GM19438 (cell line): ENCODE measurements around the gene TSPAN3.

ENCODE experiments used
- ATAC-seq: cut with Tn5 transposase; IDR thresholded peaks from one replicate; pipeline ENCODE4 v1.9.1; 2021; ENCODE audit warnings: low read depth; ENCODE audit not compliant: unreplicated experiment

The TSPAN3 gene

DNA sequence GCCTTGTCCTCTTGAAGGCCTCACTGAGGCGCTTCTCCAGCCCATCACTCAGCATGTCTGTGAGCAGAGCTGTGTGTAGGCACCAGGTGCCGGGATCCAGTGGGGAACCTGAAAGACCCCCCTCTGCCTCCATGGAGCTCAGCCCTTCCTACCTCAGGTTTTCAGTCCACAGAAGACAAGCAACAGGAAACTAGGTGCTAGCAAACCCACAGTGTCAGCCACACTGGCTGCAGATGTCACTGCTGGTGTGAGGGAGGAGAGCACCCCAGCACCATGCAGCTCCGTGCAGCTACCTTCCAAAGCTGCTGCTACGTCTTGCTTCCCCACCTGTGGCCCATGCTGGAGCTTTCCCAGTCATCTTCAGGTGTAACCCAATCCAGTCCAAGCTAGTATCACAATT lies 58.0 kb downstream of the TSPAN3 start:
- ATAC-seq: no peak

DNA sequence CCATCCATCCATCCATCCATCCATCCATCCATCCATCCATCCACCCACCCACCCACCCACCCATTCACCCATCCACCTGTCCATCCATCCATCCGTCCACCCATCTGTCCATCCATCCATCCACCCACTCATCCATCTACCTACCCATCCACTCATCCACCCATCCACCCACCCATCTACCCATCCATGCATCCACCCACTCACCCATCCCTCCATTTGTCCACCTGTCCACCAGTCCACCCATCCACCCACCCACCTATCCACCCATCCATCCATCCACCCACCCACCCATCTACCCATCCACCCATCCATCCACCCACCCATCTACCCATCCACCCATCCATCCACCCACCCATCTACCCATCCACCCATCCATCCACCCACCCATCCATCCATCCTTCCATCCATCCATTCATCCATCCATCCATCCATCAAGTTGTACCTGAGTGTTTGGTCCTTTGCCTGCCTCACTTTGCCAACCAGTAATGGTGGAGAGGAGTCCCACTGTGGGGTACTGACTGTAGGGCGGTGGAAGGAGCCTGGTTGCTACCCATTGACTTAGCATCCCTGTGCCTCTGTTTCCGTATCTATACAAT lies 58.7 kb downstream of the TSPAN3 start:
- no peak for ATAC-seq

DNA sequence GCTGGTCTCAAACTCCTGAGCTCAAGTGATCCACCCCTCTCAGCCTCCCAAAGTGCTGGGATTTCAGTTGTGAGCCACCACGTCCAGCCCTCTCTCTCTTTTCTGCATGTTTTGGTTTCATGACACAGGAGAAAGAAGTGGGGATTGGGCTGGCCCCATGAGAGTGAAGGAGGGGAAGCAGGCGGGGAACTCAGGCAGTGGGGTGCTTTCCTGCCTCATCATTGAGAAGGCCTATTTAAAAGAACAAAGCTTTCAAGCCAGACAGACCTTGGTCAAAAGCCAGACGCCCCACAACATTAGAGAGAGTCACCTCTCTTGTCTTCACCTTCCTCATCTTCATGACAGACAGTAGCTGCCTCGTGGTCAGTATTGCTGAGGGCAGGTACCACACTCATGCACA lies 60.1 kb downstream of the TSPAN3 start:
- ATAC-seq: no peak

DNA sequence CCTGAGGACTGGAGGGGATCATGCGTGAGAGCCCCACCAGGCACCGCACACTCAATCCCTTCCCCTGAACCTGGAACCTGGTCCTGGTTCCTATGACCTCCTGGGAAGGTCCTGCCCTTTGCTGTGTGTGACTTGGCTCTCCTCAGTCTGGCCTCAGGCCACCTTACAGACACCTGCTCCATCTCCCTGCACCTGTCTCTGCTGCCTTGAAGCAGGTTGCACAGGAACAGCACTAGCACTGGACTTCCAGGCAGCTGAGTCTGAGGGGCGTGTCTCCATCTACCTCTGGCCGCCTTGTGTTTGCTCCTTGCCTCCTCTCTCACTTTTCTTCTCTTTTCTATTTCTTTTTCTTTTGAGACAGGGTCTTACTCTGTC lies 60.6 kb downstream of the TSPAN3 start:
- ATAC-seq: no peak

DNA sequence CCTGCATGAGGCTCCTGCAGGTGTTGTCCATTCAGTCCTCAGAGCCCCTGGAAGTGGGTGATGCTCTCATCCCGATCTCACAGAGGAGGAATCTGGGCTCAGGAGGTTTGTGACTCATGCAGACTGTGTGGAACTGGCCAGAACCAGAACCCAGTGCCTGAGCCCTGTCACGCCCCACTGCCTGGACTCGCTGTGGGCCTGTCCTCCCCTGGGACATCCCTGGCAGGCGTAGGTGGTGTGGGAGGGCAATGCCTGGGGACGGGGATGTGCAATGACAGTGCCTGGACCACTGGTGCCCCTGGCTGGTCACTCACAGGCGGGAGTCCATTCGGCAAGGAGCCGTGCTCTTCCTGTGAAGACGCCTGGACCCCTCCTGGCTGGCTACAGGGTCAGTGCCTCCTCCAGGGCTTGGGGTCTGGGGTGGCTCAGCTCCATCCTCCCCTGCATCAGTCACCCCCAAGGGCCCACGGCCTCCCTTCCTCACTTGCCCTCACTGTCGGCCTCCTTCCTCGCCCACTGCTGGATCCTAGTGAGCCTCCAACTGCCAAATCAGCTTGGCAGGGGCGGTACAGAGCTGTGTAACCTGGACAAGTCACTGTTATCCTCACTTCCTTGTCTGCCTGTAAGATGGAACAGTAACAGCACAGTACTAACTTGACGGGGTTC lies 61.1 kb downstream of the TSPAN3 start:
- no peak for ATAC-seq

DNA sequence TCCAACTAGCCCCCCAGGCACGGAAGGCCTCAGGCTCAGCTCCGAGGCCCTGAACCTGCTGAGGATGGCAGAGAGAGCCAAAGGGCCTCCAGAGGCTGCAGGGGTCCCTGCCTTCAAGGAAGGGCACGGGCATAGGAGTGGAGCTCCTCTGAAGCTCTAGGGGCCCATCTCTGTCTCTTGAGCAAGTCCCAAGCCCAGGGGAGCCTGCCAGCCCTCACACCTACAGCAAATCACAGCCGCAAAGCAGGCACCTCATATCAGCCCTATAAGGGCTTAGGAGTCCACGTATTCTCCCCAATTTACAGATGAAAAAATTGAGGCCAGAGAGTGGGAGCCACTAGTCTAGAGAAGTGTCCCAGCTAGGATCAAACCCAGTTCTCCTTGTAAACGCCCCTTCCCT lies 61.7 kb downstream of the TSPAN3 start:
- ATAC-seq: no peak

DNA sequence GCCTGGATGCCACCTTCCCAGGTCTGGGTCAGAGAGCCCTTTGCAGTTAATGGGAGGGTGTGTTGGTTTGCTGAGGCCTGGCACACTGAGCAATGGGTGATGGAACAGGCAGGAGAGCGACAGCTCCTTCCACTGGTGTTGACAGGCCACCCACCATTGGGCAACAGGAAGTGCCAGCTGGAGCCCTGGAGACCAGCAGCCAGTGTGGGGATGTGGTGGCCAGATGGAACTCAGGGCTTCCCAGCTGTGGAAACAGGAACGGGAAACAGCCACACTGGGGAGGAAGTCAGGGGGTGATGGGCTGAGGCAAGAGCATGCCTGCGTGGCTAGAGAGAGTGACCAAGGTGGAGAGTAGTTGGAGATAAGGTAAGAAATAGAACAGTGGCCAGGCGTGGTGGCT lies 66.7 kb downstream of the TSPAN3 start:
- ATAC-seq: no peak

DNA sequence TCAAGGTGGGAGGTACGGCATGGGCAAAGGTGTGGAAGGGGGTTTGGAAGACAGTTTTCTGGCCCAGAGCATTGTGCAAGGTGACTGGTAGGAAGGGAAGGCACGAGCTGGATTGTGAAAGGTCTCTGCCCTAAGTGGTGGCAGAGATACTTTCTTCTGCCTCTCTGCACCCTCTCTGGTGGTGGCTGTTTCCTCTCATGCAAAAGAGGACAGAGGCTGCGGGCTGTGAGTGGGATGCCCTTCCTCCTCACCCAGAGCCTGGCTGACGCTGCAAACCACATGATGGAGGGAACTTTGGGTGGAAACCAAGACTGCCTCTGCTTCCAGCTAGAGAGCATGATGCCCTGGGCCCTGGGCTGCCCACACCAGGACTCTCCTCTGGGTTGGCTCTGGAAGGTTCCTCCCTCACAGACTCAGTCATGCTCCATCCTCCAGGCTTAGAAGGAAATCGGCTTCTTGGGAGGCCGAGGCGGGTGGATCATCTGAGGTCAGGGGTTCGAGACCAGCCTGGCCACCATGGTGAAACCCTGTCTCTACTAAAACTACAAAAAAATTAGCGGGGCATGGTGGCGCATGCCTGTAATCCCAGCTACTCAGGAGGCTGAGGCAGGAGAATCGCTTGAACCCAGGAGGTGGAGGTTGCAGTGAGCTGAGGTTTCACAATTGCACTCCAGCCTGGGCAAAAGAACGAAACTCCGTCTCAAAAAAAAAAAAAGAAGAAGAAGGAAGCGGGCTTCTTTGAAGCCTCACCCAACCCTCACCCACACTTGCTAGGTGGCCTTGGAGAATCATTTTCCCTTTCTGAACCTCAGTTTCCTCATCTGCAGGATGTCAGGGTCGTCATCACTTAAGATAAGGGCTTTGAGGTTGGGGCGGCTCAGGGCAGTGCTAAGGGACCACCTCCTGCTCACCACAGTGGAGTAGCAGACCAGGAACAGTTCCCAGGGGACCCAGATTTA lies 67.7 kb downstream of the TSPAN3 start:
- ATAC-seq: peak; percentile 75

DNA sequence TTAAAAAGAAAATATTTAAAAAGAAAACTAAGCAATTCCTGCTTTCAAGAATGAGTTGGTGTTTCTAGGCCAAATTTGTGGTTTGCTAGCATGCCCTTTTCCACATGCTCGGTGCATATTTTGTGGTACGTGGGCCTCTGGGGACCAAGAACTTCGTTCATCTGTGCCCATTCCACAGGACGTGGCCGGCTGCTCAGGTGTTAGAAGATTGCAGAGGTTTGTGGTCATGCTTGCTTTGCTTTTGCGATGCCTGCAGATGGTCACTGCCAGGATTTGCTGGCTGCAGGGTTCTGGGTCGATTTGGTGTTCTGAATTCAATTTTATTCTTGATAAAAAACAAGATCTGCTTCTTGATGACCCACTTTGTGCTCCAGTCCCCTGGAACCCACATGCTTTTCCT lies 68.5 kb downstream of the TSPAN3 start:
- no peak for ATAC-seq

DNA sequence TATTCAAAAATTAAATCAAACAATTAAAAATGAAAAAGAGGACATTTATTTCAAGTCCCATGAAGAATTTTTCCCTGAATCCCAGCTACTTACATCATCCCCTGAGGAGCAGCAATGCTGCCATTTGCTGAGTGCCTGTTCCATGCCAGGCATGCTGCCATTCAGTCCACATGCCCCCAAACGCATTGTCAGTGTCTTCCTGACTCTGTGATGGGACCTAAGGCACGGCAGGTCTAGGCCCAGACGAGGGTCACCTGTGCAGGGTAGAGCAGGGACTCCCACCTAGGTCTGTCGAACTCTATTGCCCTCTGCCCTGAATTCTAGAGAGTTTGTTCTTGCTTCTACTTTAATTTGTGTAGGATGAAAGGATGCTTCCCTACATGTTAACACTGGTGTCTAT lies 68.9 kb downstream of the TSPAN3 start:
- no peak for ATAC-seq

DNA sequence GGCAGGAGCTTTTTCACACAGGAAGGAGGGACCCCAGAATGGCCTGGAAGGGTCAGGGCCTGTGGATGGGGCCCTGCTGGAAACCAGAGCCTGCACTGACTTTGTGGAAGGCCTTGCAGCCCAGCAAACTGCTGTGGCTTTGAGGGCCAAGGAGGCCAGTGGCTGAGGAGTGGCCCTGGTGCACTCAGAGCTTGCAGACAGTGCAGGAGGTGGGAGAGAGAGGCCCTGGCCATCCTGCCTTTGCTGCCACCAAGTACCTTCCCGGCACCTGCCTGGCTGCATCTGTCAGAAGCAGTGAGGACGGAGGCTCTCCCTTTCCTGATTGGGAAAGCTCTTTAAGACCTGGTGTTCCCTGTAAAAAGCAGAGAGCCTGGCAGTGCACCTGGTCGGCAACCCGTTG lies 69.6 kb downstream of the TSPAN3 start:
- no peak for ATAC-seq

DNA sequence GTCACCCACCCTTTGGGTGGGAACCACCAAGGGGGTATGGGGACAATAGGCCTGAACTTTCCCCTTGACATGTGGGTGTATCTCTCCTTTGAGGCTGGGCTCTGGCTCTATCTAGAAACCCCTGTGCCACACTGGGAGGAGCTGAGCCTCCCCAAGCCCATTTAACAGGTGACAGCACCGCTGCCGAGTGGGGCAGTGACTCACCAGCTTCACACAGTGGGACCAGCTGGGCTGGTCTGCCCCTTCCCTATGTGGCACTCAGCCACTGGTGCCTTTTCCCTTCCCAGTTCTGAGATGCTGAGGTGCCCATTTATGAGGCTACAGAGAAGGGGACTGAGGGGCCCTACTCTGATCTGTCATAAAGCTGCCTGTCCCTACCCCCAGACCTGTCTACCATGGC lies 70.9 kb downstream of the TSPAN3 start:
- ATAC-seq: no peak

DNA sequence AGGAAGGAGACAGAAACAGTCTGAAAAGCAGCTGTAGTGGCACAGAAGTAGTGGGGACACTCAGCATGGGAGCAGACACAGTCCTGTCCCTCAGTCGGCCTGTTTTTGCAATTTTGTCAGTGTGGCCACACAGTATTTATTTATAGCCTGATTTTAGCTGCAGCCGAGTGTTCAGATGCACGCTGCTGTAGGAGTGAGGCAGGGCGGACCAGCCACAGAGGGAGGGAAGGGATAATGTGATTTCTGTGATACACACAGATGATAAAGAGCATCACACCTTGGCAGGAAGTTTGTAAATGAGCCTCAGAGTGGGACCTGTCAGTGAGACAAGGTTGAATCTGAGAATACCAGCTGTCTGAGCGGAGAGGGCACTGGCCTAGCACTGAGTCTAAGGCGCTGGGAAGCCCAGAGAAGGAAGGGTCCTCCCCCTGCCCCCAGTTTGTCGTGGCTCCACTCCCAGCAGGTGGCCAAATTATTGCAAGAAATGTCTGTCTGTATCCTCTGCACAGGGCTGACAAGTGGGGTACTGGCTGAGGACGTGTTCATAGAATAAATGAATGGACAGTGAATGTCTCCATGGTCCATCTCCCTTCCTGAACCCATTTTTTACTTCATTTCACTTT lies 72.1 kb downstream of the TSPAN3 start:
- ATAC-seq: no peak

DNA sequence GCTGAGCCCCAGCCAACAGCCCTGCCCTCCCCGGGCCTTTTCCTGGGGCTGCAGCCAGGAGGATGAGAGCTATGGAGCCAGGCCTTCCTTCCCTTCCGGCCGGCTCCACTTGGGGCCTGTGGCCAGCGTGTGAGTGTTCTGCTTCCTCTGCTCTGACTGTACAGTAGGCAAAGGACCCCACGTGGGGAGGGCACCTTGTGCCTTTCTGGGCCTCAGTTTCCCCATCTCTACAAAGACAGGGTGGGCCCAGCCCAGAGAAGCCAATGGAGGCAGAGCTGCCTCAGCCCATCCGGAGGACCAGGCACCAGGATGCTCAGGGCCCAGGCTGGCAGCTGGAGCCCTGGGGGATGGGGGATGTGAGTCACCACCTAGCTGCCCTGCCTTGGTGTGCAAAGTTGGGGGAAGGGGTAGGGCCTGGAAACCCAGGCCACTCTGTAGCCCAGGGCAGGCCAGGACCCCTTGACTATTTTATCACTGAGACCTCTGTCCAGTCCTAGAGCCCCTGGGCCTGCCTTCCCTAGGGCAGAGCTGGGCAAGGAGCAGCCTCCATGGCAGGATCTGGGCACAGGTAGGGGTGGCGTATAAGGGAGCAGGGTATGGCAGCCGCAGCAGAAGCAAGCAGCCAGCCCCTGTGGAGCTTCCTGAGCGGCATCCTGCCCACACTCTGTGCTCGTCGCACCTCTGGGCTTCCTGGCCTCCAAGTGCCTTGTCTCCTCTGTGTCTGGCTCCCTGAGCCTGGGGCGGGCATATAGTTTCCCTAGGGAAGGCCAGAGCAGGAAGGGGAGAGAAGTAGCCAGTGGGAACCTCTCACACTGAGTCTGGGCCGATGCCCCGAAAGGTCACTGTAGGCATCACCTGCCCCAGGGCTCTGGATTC lies 74.1 kb downstream of the TSPAN3 start:
- no peak for ATAC-seq

DNA sequence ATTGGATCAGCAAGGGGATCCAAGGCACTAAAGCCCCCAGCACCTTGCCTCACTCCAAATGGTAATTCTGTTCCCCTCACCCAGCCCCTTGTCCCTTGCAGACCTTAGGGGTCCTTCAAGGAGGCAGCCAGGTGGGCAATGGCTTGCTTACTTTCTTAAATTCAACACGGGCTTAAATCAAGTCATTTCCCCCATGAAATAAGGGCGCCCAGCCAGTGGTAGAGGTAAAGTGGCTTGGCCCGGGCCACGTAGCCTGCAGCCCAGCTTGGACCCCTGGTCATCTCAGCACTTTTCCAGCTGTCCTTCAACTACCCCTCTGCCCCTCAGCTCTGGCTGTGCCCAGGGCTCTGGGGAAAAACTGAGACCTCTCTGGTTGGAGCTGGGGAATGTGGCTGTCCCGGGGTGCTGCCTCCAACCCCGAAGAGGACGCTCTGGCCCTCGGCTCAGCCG lies 74.8 kb downstream of the TSPAN3 start:
- no peak for ATAC-seq

DNA sequence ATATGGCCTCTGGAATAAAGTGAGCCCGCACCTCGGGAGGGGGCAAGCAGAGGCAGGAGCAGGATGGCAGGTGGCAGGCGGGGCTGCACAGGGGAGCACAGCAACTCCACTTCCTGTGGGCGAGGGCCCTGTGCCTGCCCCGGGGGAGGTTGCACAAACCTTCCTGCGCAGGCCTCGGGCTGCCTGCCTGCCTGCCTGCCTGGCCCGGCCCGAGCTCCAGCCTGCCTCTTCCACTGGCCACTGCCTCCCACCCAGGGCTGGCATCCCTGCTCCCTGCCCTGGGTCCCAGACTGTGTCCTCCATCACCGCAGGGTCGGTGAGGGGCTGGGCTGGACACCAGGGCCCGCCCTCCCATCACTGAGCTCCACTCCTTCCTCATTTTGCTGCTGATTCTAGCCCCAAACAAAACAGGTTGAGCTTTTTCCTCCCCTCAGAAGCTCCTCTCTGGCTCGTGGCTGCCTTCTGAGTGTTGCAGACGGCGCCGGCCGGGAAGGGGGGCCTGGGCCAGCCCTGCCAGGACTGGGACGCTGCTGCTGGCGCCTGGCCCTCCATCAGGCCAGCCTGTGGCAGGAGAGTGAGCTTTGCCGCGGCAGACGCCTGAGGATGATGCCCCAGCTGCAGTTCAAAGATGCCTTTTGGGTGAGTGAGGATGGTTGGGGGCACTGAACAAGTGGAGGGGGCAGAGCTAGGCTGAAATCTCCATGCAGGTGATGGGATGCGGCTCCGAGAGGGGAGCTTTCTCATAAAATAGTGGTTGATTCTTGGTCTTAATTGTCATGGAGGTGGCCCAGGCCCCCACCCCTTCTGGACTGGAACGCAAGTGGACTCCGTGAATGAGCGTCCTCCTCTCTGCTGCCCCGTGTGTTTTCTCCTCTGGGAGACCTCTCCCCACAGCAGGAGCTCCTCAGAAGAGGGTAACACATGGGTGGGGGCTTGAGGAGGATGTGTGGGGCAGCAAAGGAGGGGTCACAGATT lies 75.7 kb downstream of the TSPAN3 start, which contains the start of gene PSTPIP1:
TSS of gene PSTPIP1 (plus strand) at position 156 of the 975 bp plus-strand sequence. CDS start at position 604, 448 bp downstream.
- no peak for ATAC-seq

DNA sequence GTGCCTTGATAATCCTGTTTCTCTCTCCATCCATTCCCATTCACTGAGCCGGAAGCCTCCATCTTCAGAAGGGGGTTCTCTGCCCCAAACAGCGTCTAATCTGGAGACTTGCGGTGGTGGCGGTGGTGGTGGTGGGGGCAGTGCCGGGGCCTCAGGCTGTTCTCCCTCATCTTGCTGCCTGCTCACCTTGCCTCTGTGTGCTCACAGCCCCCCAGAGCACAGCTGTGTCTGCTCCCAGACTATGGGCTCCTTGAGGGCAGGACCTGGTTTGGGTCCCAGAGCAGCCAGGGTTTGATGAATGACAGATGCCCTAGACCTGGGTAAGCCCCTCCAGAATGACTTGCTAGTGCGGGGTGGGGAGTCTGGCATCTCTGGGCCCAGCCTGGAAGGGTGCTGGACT lies 76.4 kb downstream of the TSPAN3 start:
- ATAC-seq: no peak

DNA sequence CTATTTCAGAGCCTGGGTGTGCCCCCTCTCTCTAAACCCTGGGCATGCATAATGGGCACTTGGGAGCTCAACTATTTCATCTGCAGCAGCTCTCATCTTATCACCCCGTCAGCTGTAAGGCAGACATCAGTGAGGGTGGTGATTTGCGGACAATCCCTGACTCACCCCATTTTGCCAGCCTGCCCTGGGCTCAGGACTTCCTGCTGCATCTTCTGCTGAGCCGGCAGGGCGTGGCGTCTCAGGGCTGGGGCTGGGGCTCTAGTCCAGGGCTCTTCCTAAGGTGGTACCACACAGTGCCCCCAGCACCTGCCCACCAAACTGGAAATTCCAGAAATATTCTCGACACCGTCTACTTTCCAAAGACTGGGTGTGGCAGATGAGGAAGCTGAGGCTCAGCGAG lies 76.9 kb downstream of the TSPAN3 start:
- ATAC-seq: no peak
